SK-MEL-5 (cell line): ENCODE measurements around the gene DNAJC5G. TPM values are rescaled to one million over a fixed set of nuclear protein-coding genes. Genes with fewer than 3 reads are reported as not detected.
"Not testable (repeated sequence)": the region's sequence is repeated elsewhere in the genome, so short reads cannot be mapped to it uniquely, and the experiment has no call there.

Source experiments
- DNase-seq: peaks from one replicate; pipeline ENCODE4 v3.0.0-alpha.2; 2016; ENCODE audit warnings: low read depth, low spot score
- in situ Hi-C: cut with HindIII; loops from 2 replicates; pipeline ENCODE4 v1.10.0; 2016; ENCODE audit warnings: low sequenced_read_pairs, high pct_unique_total_duplicates, low pct_unique_long_range_greater_than_20kb
- total RNA-seq: library from RNA; depleted of rRNA; stranded (reverse); fragments of >200 nt; shearing (Covaris generic); gene quantifications from 2 replicates; pipeline ENCODE4 v1.2.3, GENCODE V29; 2014

DNAJC5G gene
- total RNA-seq, 1 experiment from 2014 or later = not detected

DNA sequence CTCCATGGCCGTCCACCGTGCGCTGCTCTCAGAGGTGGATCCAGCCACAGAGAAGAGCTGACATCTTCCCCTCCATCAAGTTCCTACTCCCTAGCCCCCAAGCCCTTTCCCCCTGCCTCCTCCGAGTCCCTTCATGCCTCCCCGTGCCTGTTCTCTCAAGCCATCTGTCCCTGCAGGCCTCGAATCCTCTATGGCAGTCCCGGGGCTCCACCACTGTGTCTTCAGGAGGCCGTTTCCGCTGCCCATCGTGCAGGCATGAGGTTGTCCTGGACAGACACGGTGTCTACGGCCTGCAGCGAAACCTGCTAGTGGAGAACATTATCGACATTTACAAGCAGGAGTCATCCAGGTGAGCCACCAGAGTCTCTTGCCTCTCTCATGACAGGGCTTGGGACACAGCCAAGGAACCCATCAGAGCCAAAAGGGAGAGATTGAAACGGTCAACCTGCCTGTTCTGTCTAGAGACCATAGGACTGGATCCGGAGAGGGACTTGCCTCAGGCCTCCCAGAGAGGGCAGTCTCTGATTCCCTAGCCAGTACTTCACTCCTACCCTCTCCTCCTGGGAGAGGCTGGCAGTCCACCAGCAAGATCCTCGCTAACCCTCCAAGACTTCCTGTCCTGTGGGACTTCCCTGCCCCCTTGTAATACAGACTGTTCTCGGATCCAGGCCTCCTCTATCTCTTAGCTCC is 23.3 kb downstream of the DNAJC5G start:
- no peak for DNase-seq
- in situ Hi-C loops = no loop called here

DNA sequence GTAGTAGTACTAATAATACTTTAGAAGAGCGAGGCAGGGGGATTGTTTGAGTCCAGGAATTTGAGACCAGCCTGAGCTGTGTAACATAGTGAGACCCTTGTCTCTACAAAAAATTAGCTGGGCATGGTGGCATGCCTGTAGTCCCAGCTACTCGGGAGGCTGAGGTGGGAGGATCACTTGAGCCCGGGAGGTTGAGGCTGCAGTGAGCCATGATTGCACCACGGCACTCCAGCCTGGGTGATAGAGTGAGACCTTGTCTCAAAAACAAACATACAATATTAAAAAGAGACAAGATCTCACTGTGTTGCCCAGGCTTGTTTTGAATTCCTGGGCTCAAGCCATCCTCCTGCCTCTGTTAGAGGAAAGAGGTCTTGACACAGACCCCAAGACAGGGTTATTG is 25.4 kb downstream of the DNAJC5G start:
- DNase-seq, in situ Hi-C loops: not testable (repeated sequence)

DNA sequence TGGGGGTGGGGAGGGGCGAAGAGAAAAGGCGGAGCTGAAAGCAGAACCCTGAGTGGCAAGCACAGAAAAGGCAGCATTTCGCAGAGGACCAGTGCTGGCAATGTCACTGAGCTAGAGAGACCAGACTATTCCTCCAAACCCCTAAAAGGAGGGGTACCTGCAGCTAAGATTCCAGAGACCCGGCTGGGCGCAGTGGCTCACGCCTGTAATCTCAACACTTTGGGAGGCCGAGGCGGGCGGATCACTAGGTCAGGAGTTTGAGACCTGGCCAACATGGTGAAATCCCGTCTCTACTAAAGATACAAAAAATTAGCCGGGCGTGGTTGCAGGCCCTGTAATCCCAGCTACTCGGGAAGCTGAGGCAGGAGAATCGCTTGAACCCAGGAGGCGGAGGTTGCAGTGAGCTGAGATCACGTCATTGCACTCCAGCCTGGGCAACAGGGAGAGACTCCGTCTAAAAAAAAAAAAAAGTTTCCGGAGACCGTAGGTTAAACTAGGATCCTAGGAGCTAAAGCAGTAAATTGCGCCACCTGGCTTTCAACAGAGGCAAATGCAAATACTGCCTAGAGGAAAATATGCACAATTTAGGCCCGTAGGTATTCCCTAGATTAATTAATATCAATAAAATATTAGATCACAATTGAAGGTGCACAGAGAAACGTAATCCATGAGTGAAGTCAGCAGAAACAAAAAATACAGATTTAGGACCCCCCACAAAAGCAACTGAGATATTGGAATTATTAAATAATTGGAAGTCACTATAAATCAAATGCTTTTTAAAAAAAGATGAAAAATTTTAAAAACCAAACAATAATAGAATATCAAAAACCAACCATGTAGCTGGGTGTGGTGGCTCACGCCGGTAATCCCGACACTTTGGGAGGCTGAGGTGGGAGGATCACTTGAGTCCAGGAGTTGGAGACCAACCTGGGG is 28.1 kb downstream of the DNAJC5G start:
- peak; percentile 90 for DNase-seq
- in situ Hi-C loops = no loop called here

- in situ Hi-C loops = no loop called here
- DNase-seq = no peak
Observed at GRCh38 chr2:27304488-27305240, 29.4 kb downstream of the DNAJC5G start.

DNA sequence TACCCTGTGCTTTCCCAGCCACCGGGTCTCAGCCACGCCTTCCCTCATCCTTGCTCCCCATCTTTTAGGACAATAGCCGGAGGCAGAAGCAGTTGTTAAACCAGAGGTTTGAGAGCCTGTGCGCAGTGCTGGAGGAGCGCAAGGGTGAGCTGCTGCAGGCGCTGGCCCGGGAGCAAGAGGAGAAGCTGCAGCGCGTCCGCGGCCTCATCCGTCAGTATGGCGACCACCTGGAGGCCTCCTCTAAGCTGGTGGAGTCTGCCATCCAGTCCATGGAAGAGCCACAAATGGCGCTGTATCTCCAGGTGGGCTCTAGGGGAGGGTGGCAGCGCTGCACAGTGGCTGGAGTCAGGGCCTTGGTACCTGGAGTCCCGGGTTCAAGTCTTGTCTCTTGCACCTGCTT is 30.3 kb downstream of the DNAJC5G start:
- in situ Hi-C loops = no loop called here
- DNase-seq = no peak

DNA sequence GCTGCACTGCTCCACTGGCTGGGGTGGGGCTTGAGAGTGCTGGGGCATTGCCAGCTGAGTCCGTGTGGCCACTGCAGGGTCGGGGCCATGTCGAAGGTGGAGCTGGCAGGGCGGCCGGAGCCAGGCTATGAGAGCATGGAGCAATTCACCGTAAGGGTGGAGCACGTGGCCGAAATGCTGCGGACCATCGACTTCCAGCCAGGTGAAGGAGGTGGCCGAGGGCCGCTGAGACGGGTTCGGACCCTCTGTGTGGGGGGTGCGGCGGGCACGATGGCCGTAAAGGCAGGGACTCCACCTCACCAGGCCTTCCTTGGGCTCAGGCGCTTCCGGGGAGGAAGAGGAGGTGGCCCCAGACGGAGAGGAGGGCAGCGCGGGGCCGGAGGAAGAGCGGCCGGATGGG is 30.9 kb downstream of the DNAJC5G start:
- in situ Hi-C loops = no loop called here

DNA sequence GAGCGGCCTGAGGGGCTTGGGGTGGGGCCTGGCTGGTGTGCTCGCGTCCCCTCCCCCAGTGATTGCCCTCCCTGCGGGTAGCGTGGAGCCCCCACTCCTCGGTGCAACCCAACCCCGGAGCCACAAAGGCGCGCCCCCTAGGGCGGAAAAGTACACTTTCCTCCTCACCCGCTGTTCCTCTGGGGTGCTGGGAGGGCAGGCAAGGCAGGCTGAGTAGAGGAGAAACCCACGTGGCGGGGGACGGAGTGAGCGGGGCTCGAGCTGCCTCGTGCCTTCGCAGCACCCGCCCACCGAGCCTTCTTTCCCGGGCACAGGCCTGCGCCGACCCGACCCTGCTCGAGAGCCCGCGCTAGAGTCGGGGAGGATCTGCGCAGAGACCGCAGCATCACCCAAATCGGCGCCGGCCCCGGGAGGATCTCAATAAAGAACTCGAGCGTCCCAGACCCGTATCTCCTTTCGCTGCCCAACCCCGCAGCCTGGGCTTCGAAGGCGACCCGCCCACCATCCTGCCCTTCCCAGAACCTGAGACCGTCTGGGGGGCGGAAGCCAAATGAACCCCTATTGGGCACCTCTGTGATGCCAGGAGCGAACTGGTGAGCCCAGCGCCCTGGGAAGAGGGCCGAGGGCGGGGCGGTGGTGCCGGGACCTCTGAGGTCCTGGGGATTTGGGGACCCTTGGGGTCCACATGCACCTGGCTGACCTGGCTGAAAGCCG is 31.5 kb downstream of the DNAJC5G start:
- in situ Hi-C loops = no loop called here
- no peak for DNase-seq

More for the DNA sequence above, 30.9 kb downstream of the DNAJC5G start:
- DNase-seq = no peak

GRCh38 chr2:27307287-27307544 is 32.0 kb downstream of the DNAJC5G start:
- DNase-seq = no peak
- in situ Hi-C loops = no loop called here

DNA sequence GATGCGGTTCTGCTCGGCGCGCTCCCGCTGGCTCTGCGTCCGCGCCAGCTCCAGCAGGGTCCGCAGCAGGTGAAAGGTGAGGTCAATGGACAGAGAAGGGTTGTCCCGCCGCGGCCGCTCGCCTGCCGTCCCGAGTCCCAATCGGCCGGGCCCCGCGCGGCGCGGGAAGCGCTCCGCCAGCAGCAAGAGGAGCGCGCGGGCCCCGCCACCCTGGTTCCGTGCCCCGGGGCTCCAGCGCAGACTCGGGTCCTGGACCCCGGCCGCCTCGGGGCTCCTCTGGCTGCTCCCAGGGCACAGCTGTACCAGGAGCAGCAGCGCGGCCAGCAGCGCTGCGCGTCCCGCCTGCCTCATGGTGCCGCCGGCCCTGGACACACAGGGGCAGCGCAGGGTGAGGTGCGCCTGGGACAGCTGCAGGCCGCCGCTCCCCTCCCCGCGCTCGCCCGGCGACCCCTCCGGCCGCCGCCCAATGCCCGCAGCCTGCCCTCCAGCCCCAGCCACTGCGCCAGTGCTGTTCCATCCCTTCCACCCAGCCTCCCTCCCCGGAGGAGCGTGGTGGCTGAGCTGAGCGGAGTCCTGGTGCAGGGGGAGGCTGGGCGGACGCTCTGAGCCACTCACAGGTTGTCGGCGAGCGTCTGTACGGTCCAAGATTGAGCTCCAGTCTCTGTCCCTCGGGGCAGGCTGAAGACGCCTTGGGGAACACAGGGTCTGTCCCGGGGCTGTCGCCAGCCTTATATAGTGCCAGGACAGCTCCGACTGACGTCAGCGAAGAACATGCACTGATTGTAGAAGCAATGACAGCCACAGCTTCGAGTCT is 32.5 kb downstream of the DNAJC5G start:
- DNase-seq = no peak
- in situ Hi-C loops = no loop called here

DNA sequence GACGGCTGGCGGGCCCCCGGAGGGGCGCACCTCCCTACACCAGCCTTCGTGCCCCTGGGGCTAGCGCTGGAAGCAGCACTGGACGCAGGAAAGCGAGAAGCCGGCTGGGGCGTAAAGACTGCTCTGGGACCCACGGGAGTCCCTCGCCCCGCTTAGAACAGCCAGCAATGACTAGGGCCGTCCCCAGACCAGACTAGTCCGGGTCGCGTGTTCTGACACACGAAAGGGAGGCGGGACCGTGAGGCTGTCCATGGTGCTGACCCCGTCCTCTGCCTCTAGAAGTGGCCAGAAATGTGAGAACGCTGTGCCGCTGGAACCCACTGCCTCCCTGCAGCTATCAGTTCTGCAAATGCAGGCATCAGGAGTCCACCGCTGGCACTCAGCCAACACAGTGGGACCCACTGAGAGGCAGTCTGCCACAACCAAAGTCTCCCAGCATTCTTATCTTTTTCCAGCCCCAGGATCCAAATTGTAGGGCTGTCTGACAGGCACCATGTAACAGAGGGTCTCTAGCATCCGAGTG is 33.2 kb downstream of the DNAJC5G start, which contains the start of gene UCN:
Gene UCN (minus strand): TSS at position 87 of the 523 bp plus-strand sequence. CDS start 550 bp downstream, outside the sequence.
- in situ Hi-C loops = no loop called here
- DNase-seq = no peak

DNA sequence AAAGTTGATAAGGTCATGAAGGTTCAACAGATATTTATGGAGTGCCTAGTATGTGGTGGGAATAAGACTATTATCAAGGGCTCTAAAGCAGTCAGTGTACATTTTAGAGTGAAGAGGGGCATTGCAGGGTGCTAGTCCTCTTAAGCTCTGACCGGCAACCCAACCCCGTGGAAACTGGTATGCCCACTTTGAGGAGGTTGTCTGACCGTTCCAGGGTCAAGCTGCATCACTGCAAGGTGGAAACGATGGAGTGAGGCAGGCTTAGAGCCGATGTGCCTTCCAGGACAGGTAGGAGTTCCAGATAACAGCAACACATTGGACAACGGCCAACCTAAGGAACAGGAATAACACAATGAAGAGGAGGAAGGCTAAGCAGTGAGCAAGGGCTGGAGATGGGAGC is 34.4 kb downstream of the DNAJC5G start:
- DNase-seq = no peak
- in situ Hi-C loops = no loop called here

DNA sequence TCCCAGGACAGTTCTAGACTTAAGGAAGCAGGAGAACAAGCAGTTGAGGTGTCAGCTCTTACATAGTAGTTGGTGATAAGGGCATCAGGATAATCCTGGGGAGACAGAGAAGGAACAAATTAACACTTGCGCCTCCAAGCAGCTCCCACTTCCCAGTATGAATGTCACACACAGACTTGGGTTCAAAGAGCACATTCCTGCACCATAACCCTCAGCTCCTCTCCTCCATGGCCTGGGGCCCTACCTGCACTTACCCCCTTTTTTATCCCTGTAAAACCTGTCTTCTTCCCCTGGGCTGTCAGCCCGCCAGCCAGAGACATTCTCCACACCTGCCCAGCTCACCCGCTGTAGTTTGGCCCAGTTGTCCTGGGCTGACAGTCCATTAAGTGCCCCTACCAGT is 36.9 kb downstream of the DNAJC5G start:
- DNase-seq = no peak
- in situ Hi-C loops = no loop called here

GRCh38 chr2:27313882-27314645 is 38.8 kb downstream of the DNAJC5G start:
- in situ Hi-C loops = no loop called here
- DNase-seq = no peak

- in situ Hi-C loops = no loop called here
- DNase-seq = no peak
Observed at GRCh38 chr2:27314709-27315108, 39.5 kb downstream of the DNAJC5G start.

DNA sequence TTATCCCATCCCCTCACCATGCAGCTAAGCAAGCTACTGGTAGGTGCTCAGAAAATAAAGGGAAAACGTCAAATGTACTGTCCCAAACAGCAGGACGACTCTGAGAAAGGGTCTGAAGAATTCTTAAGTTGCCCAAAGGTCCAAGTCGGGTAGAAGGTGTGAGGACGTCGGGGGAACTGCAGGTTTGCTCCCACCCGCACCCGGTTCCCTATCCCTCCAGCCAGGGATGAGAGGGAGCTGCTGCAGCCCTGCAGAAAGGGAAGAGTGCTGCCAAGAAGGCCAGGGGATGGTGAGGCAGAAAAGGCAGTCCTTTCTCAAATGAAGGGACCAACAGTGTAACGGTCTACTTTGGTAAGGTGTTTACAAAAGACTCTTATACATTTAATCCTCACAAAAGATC is 39.9 kb downstream of the DNAJC5G start:
- in situ Hi-C loops = no loop called here
- DNase-seq = no peak
